HepG2 (cell line): ENCODE measurements around the gene ADPRM.

ENCODE experiments used
- BHLHE40 ChIP-seq: IDR thresholded peaks from 2 replicates; pipeline ENCODE4 v1.6.1; 2011; ENCODE audit warnings: low read length, improper control_type of control experiment
- EHMT2 ChIP-seq: fragments of 200-600 bp; sonication (generic); IDR thresholded peaks from 2 replicates; pipeline ENCODE4 v1.7.0; 2017; ENCODE audit warnings: antibody characterized with exemption, low read depth, low read length, borderline replicate concordance
- ZSCAN25 ChIP-seq: sonication (generic); formaldehyde crosslinking; IDR thresholded peaks from 2 replicates; pipeline ENCODE4 v1.8.0; 2022; ENCODE audit warnings: mild to moderate bottlenecking, missing genetic modification reagents
- TF ChIP-seq, protein P1 (sequence below), 2 experiments: sonication (generic) in 1 of 2; formaldehyde crosslinking in 1 of 2; IDR thresholded peaks; 2 replicates each; pipeline versions ENCODE4 v1.5.1 to v1.6.1; 2011 to 2020; ENCODE audit warnings: borderline replicate concordance in 1 of 2, low read depth in 1 of 2, low read length in 1 of 2, mild to moderate bottlenecking in 1 of 2, missing genetic modification reagents in 1 of 2, moderate library complexity in 1 of 2

DNA sequence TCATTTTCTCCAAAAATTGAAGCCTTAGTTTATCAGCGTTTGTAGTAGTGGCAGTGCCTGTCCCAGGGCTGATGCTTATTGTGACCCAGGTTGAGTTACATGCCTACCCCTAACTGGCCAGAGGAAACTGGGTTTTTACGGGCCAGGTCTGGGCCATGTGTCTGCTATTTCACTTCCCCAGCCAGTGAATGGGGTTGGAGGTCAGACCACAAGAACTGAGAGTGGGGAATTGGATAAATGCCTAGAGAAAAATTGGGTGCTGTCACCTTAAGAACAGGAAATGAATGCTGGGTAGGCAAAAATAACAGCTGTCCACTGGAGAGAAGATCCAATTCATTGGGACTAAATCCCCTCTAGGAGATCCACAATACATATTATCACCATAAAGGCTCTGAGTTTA, 5.2 kb downstream of the ADPRM start:
- TF ChIP-seq BHLHE40 (no peak), ZSCAN25 (no peak), EHMT2 (no peak)
- TF ChIP-seq, protein P1, sequence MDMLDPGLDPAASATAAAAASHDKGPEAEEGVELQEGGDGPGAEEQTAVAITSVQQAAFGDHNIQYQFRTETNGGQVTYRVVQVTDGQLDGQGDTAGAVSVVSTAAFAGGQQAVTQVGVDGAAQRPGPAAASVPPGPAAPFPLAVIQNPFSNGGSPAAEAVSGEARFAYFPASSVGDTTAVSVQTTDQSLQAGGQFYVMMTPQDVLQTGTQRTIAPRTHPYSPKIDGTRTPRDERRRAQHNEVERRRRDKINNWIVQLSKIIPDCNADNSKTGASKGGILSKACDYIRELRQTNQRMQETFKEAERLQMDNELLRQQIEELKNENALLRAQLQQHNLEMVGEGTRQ (IDR thresholded peaks at IDR 0.05; ENCODE audit: low read depth, low read length): no peak
- TF ChIP-seq, protein P1 (CRISPR knock-in tag; IDR thresholded peaks at IDR 0.05; ENCODE audit: borderline replicate concordance): no peak
